HL-60 (cell line): ENCODE data around the gene MDM2.
A peak's percentile ranks its signal among the peaks of the same experiment; 100 is the strongest.

Experiments used
- DNase-seq, 2 experiments: peaks; one replicate each; pipeline ENCODE4 v3.0.0-alpha.2; 2010 to 2020; ENCODE audit warnings: low read depth in 1 of 2, low spot score in 1 of 2
- H3K27ac ChIP-seq: fragments of 250-450 bp; sonication (Bioruptor Pico); replicated peaks from 2 replicates; pipeline ENCODE4 v1.5.1; 2020; ENCODE audit warnings: mild to moderate bottlenecking, moderate library complexity
- H3K27me3 ChIP-seq: fragments of 250-450 bp; sonication (Bioruptor Pico); 2 replicates; pipeline ENCODE4 v1.5.1; 2021; ENCODE audit warnings: mild to moderate bottlenecking, moderate library complexity; ENCODE audit not compliant: insufficient read depth, poor library complexity, severe bottlenecking
- H3K4me3 ChIP-seq: replicated peaks from 2 replicates; pipeline ENCODE4 v1.5.1; 2011; ENCODE audit warnings: mild to moderate bottlenecking, control low read depth, low read length; ENCODE audit not compliant: insufficient read depth
- GABPA ChIP-seq: IDR thresholded peaks from 2 replicates; pipeline ENCODE4 v1.6.1; 2012; ENCODE audit warnings: low read depth
- POLR2AphosphoS5 ChIP-seq: IDR thresholded peaks from 2 replicates; pipeline ENCODE4 v1.6.1; 2012; ENCODE audit warnings: low read depth
- SPI1 ChIP-seq: IDR thresholded peaks from 2 replicates; pipeline ENCODE4 v1.6.1; 2012; ENCODE audit warnings: low read depth, mild to moderate bottlenecking, borderline replicate concordance
- long read RNA-seq: library from polyadenylated mRNA; unstranded; transcript quantifications from one replicate; pipeline ENCODE4 v2.0.0, GENCODE V29; 2020
- TF ChIP-seq, protein P1 (sequence below): IDR thresholded peaks from one replicate; pipeline ENCODE4 v1.5.1; 2011; ENCODE audit warnings: low read length, control low read depth, inconsistent platforms; ENCODE audit not compliant: insufficient read depth
- TF ChIP-seq, protein P2 (sequence below): IDR thresholded peaks from 2 replicates; pipeline ENCODE4 v1.6.1; 2012; ENCODE audit warnings: low read depth; ENCODE audit not compliant: insufficient replicate concordance

Gene MDM2
- long read RNA-seq, full-length matches to known transcripts, result 19 of 27 reads
- long read RNA-seq, partial matches to known transcripts, result 1 of 27 reads
- long read RNA-seq, other reads (novel, unspliced or antisense), result 7 of 27 reads

- H3K27me3 ChIP-seq, result no peaks in the 10 kb centered on the region
- peak; percentile 80 to 94 for DNase-seq
- peak within 1 kb of the TSS; percentile 87 for H3K4me3 ChIP-seq
- peak within 1 kb of the TSS; percentile 93 for H3K27ac ChIP-seq
- TF ChIP-seq, protein P1, sequence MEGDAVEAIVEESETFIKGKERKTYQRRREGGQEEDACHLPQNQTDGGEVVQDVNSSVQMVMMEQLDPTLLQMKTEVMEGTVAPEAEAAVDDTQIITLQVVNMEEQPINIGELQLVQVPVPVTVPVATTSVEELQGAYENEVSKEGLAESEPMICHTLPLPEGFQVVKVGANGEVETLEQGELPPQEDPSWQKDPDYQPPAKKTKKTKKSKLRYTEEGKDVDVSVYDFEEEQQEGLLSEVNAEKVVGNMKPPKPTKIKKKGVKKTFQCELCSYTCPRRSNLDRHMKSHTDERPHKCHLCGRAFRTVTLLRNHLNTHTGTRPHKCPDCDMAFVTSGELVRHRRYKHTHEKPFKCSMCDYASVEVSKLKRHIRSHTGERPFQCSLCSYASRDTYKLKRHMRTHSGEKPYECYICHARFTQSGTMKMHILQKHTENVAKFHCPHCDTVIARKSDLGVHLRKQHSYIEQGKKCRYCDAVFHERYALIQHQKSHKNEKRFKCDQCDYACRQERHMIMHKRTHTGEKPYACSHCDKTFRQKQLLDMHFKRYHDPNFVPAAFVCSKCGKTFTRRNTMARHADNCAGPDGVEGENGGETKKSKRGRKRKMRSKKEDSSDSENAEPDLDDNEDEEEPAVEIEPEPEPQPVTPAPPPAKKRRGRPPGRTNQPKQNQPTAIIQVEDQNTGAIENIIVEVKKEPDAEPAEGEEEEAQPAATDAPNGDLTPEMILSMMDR, result peak; percentile 48
- peak; percentile 66; the same call in 1 of the 2 replicates for TF ChIP-seq POLR2AphosphoS5
- TF ChIP-seq GABPA, result no peak
- TF ChIP-seq SPI1, result peak; percentile 33
These were observed at the start of gene MDM2 for GRCh38 chr12:68807576-68808387. MDM2 (plus strand) TSS chr12:68808177; CDS start chr12:68808478, 301 bp downstream.

- DNase-seq, result no peak
- H3K4me3 ChIP-seq, result no peak overlapping the region
- TF ChIP-seq, protein P2, sequence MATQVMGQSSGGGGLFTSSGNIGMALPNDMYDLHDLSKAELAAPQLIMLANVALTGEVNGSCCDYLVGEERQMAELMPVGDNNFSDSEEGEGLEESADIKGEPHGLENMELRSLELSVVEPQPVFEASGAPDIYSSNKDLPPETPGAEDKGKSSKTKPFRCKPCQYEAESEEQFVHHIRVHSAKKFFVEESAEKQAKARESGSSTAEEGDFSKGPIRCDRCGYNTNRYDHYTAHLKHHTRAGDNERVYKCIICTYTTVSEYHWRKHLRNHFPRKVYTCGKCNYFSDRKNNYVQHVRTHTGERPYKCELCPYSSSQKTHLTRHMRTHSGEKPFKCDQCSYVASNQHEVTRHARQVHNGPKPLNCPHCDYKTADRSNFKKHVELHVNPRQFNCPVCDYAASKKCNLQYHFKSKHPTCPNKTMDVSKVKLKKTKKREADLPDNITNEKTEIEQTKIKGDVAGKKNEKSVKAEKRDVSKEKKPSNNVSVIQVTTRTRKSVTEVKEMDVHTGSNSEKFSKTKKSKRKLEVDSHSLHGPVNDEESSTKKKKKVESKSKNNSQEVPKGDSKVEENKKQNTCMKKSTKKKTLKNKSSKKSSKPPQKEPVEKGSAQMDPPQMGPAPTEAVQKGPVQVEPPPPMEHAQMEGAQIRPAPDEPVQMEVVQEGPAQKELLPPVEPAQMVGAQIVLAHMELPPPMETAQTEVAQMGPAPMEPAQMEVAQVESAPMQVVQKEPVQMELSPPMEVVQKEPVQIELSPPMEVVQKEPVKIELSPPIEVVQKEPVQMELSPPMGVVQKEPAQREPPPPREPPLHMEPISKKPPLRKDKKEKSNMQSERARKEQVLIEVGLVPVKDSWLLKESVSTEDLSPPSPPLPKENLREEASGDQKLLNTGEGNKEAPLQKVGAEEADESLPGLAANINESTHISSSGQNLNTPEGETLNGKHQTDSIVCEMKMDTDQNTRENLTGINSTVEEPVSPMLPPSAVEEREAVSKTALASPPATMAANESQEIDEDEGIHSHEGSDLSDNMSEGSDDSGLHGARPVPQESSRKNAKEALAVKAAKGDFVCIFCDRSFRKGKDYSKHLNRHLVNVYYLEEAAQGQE, result no peak
- TF ChIP-seq SPI1 (no peak), POLR2AphosphoS5 (no peak), GABPA (no peak)
- TF ChIP-seq, protein P1, result no peak
- no peaks in the 10 kb centered on the region for H3K27me3 ChIP-seq
- H3K27ac ChIP-seq, result no peak overlapping the region
These were observed 48.1 kb upstream of the MDM2 start for GRCh38 chr12:68759852-68760251.

GRCh38 chr12:68760806-68761441 lies 47.1 kb upstream of the MDM2 start:
- DNase-seq, result no peak
- no peaks in the 10 kb centered on the region for H3K27me3 ChIP-seq

More at GRCh38 chr12:68760806-68761441, 47.1 kb upstream of the MDM2 start:
- TF ChIP-seq SPI1, result no peak
- no peak for TF ChIP-seq POLR2AphosphoS5
- TF ChIP-seq, protein P1, result no peak
- TF ChIP-seq, protein P2, result no peak
- no peak for TF ChIP-seq GABPA
- Histone ChIP-seq H3K4me3 (no peak overlapping the region), H3K27ac (no peak overlapping the region)
